ENCODE data around the gene EHMT2. TPM values are rescaled to one million over a fixed set of nuclear protein-coding genes. Genes with fewer than 3 reads are reported as not detected.
A peak's percentile ranks its signal among the peaks of the same experiment; 100 is the strongest.

The EHMT2 gene
- total and polyA plus RNA-seq, 2 of the 13 experiments (the other 11 are each of a cell fraction or from before 2014, with no cell fraction given): 55.2 to 69.2 TPM

DNA sequence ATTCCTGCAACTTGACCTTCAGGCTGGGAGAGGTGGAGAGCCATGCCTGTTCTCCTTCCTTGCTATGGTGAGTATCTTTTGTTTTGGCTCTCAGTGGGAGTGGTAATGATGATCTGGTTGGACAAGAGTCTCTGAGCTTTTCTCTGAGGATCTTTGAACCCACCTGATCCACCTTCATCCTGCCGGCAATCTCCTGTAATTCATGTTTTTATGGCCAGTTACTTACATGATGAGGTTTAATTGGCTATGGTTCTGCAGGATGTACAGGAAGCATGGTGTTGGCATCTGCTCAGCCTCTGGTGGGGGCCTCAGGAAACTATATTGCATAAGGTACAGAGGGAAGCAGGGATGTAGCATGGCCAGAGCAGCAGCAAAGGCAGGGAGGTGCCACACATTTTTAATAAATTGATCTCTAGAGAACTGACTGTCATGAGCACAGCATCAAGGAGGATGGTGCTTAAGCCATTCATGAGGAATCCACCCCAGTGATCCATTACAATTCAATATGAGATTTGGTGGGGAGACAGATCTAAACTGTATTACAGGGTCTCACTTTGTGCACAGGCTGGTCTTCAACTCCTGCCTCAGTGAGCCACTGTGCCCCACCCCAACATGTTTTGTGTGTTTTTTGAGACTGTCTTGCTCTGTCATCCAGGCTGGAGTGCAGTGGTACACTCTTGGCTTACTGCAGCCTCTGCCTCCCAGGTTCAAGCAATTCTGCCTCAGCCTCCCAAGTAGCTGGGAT is 60.0 kb downstream of the EHMT2 start (continued):
- TF ChIP-seq ZFAT (CRISPR knock-in tag; conservative IDR thresholded peaks at IDR 0.05) (no peak), ZC3H4 (CRISPR knock-in tag; IDR thresholded peaks at IDR 0.05; ENCODE audit: borderline replicate concordance) (0 out of 2 replicates have a peak, but pooled peaks have one; percentile 33), ZNF510 (CRISPR knock-in tag; IDR thresholded peaks at IDR 0.05; ENCODE audit: low read depth) (0 out of 2 replicates have a peak, but pooled peaks have one; percentile 36), RBFOX2 (IDR thresholded peaks at IDR 0.05; ENCODE audit: low read depth, low read length) (peak; percentile 78), TAF1 (CRISPR knock-in tag; IDR thresholded peaks at IDR 0.05) (peak; percentile 31; the same call in 1 of the 2 replicates), ZNF12 (CRISPR knock-in tag; IDR thresholded peaks at IDR 0.05) (no peak), TIGD3 (CRISPR knock-in tag; IDR thresholded peaks at IDR 0.05; ENCODE audit: borderline replicate concordance) (no peak), NCOA1 (CRISPR knock-in tag; IDR thresholded peaks at IDR 0.05) (0 out of 2 replicates have a peak, but pooled peaks have one; percentile 50), SSRP1 (CRISPR knock-in tag; IDR thresholded peaks at IDR 0.05) (peak; percentile 77), SALL2 (CRISPR knock-in tag; IDR thresholded peaks at IDR 0.05) (no peak), ZFX (CRISPR knock-in tag; IDR thresholded peaks at IDR 0.05; ENCODE audit: low read depth) (peak; percentile 35; the same call in 1 of the 2 replicates), TEAD3 (CRISPR knock-in tag; optimal IDR thresholded peaks at IDR 0.05; ENCODE audit: borderline replicate concordance) (peak; percentile 16), ZBTB8A (CRISPR knock-in tag; IDR thresholded peaks at IDR 0.05; ENCODE audit: borderline replicate concordance, low read depth) (0 out of 2 replicates have a peak, but pooled peaks have one; percentile 13), HOXA3 (CRISPR knock-in tag; IDR thresholded peaks at IDR 0.05) (0 out of 2 replicates have a peak, but pooled peaks have one; percentile 4), AGO1 (IDR thresholded peaks at IDR 0.05; ENCODE audit: low read depth, low read length, poor library complexity, severe bottlenecking) (no peak), ZNF383 (CRISPR knock-in tag; IDR thresholded peaks at IDR 0.05; ENCODE audit: borderline replicate concordance) (no peak), ZMYM4 (CRISPR knock-in tag; IDR thresholded peaks at IDR 0.05) (0 out of 2 replicates have a peak, but pooled peaks have one; percentile 1), ZNF343 (CRISPR knock-in tag; IDR thresholded peaks at IDR 0.05) (0 out of 2 replicates have a peak, but pooled peaks have one; percentile 34), MLX (CRISPR knock-in tag; IDR thresholded peaks at IDR 0.05) (no peak), XRCC5 (optimal IDR thresholded peaks at IDR 0.05; ENCODE audit: low read length) (peak; percentile 12), AGO2 (optimal IDR thresholded peaks at IDR 0.05; ENCODE audit: low read depth, low read length) (peak; percentile 33), ZBTB46 (CRISPR knock-in tag; IDR thresholded peaks at IDR 0.05; ENCODE audit: borderline replicate concordance) (no peak), KLF15 (CRISPR knock-in tag; IDR thresholded peaks at IDR 0.05; ENCODE audit: borderline replicate concordance) (no peak)
- TF ChIP-seq, protein P1, sequence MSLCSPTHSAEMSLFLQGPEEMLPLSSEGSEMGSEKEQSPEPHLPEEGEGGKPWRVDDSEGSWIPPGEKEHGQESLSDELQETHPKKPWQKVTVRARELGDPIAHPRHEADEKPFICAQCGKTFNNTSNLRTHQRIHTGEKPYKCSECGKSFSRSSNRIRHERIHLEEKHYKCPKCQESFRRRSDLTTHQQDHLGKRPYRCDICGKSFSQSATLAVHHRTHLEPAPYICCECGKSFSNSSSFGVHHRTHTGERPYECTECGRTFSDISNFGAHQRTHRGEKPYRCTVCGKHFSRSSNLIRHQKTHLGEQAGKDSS (CRISPR knock-in tag; IDR thresholded peaks at IDR 0.05; ENCODE audit: borderline replicate concordance, low read depth): 0 out of 2 replicates have a peak, but pooled peaks have one; percentile 36

Measured in HepG2 (cell line).